Measurements from ENCODE around the gene DNASE2.
"Not testable (repeated sequence)": the region's sequence is repeated elsewhere in the genome, so short reads cannot be mapped to it uniquely, and the experiment has no call there.

DNASE2 gene, protein sequence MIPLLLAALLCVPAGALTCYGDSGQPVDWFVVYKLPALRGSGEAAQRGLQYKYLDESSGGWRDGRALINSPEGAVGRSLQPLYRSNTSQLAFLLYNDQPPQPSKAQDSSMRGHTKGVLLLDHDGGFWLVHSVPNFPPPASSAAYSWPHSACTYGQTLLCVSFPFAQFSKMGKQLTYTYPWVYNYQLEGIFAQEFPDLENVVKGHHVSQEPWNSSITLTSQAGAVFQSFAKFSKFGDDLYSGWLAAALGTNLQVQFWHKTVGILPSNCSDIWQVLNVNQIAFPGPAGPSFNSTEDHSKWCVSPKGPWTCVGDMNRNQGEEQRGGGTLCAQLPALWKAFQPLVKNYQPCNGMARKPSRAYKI

DNA sequence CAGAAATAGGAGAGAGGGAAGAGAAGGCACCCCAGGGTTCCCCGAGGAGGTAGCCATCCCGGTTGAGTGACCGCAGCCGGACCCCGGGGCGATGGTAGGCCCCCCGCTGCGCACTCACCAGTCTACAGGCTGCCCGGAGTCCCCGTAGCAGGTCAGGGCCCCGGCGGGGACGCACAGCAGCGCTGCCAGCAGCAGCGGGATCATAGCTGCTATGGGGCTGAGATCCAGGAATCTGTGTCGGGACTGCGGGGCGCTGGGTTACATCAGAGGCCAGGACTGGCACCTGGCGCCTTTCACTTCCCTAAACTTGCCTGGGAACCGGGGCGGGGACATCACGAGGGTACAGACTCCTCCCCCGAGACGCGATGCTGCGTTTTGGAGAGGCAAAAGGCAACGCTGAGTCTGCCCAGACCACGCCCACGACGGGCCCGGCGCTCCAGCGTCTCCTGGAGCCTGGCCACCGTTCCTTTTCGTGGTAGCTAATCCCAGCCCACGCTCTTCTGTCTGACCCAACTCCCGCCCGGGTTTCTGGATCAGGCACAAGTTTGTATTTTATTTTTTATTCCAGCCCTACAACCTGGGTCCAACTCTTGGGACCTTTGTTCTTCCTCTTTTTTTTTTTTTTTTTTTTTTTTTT, at the start of gene DNASE2:
TSS of gene DNASE2 (minus strand) at position 278 of the 637 bp plus-strand sequence. CDS start at position 204, 74 bp downstream.
- FAIRE-seq = peak; percentile 99
- DNase-seq (ENCODE audit: extremely low spot score, insufficient read length, low read depth) = peak; percentile 98

DNA sequence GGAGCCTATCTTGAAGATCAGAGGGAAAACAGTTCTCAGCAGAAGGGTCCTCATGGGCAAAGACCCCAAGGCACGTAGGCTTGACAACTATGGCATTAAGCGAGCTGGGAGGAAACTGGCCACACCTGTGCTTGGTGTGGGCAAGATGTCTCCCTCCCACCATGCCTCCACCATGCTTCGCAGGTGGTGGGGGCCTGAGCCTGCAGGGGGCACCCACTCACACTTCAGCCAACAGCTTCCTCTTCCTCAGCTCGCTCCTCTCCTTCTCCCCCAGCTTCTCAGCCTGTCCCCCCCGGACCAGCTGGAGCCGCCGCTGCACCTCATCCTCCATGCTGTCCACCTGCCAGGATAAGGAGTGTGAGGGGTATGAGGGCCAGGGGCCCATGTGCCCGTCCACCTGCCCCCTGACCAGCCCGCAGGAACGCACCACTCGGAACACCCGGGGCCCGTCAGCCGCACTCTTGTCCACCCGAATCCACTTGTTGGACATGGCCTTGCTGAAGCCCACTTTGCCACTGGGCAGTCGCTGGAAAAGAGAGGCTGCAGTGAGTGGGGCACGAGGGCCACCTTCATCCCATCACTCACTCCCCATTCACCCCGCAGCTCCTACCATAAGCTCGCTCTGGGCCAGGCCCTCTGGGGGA, 48.9 kb upstream of the DNASE2 start:
- no peak for FAIRE-seq
- no peak for DNase-seq (ENCODE audit: extremely low spot score, insufficient read length, low read depth)

DNA sequence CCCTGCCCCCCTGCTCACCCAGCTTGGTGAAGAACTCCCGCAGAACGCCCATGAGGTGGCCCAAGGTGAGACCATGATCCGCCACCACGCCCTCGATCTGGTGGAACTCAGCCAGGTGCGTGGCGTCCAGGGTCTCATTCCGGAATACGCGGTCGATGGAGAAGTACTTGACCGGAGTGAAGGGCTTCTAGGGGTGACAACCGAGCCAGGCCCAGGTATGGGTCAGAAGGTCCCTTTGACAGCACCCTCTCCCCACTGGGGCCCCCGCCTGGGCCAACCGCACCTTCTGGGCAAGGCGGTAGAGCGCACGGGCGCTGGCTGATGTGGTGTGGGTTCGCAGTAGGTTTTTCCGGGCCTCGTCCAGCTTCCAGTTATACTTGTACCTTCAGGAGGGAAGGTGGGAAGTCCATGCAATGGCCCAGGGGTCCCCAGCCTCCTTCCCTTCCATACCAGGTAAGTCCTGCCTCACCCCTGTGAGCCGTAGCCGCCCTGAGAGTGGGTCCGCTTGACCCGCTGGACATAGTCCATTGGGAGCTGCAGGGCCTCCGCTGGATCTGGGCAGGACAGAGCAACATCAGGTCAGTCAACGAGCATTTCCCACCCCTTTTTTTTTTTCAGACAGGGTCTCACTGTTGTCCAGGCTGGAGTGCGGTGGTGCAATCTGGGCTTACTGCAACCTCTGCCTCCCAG, 43.5 kb upstream of the DNASE2 start:
- no peak for FAIRE-seq

DNA sequence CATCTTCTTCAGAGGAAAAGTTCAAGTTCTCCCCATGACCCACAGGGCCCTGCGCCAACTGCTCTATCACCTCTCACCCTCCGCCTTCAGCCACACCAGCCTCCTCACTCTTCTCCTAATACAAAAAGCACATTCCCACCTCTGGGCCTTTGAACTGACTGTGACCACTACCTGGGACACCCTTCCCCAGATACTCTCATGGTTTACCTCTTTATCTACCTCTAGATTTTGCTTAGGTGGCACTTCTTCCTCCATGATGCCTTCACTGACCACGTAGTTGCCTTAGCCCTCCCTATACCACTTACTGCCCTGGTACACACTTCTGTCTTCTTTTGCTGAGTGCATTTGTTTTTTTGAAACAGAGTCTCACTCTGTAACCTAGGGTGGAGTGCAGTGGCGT, 41.7 kb upstream of the DNASE2 start:
- no peak for FAIRE-seq
- DNase-seq (ENCODE audit: extremely low spot score, insufficient read length, low read depth) = no peak

More for the DNA sequence above, 43.5 kb upstream of the DNASE2 start:
- DNase-seq (ENCODE audit: extremely low spot score, insufficient read length, low read depth) = no peak

DNA sequence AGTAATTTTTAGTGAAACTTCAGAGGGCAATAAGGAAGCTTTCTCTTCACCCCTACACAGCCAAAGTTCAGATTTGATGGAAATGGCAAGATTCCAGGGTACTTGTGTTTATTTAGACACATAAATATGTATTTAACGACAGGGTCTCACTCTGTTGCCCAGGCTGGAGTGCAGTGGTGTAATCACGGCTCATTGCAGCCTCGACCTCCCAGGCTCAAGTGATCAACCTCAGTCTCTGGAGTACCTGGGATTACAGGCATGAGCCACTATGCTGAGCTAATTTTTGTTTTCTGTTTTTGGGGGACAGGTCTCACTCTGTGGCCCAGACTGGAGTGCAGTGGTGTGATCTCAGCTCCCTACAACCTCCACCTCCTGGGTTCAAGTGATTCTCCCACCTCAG, 39.8 kb upstream of the DNASE2 start:
- no peak for FAIRE-seq
- DNase-seq (ENCODE audit: extremely low spot score, insufficient read length, low read depth) = no peak

DNA sequence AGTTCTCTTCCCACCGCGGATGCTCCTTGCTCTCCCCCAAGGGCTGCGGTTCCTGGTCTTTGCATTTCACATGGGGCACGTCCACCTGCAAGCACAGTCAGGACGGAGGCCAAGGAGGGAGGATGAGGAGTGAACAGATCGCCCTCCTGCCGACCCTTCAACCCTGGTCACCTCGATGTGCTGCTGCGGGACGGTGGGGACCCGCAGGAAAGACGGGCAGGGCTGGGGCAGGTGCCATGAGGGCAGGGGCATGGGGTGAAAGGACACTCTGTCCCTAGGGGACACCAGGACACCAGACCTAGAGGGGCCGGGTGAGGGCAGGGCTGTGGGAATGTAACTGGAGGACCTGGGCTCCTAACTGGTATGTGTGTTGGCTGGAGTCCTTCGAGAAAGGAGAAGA, 37.0 kb upstream of the DNASE2 start:
- DNase-seq (ENCODE audit: extremely low spot score, insufficient read length, low read depth) (no peak), FAIRE-seq (no peak)

DNA sequence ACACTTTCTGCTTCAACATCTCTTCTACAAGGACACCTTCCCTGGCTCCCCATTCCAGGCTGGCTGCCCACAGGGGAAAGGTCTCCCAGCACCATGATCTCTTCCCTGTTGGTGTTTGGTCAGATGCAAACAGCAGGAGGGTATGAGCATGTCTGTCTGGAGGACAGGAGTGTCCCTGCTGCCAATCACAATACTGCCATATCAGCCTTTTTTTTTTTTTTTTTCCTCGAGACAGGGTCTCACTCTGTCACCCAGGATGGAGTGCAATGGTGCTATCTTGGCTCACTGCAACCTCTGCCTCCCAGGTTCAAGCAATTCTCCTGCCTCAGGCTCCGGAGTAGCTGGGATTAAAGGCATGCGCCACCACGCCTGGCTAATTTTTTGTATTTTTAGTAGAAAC, 34.6 kb upstream of the DNASE2 start:
- FAIRE-seq; DNase-seq (ENCODE audit: extremely low spot score, insufficient read length, low read depth): not testable (repeated sequence)

DNA sequence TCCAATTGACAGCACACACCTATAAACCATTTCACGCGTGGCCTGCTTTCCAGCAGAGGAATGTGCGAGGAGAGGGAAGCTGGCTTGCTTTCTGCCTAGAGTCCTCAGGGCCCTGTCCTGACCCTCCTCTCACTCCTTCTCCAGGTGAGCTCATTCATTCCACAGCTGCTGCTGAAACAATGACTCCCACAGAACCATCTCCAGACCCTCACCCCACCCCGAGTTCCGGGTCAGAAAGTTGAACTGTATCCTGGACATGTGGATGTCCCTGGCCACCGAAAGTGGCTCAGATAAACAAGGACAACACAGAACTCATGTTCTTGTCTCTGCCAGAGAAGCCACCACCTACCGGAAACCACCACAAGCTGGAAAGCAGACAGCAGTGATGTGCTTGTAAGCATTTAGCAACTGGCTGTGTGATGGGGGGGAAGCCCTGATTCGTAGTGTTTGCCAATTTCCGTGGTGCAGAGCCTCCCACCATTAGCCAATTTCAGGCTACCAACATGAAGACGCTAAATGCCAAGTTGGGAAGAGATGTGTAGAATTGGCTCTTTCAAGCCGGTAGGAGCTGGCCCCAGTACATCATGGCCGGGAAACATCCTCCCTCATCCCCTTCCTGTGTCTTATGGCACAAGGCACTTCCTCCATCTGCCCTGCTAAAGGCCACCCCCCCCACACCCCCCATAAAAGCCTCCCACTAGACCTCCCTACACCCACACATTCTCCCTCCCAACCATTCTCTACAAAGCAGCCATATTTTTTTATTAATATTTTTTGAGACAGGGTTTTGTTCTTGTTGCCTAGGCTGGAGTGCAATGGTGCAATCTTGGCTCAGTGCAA, 32.8 kb upstream of the DNASE2 start:
- FAIRE-seq (peak; percentile 55), DNase-seq (ENCODE audit: extremely low spot score, insufficient read length, low read depth) (no peak)

DNA sequence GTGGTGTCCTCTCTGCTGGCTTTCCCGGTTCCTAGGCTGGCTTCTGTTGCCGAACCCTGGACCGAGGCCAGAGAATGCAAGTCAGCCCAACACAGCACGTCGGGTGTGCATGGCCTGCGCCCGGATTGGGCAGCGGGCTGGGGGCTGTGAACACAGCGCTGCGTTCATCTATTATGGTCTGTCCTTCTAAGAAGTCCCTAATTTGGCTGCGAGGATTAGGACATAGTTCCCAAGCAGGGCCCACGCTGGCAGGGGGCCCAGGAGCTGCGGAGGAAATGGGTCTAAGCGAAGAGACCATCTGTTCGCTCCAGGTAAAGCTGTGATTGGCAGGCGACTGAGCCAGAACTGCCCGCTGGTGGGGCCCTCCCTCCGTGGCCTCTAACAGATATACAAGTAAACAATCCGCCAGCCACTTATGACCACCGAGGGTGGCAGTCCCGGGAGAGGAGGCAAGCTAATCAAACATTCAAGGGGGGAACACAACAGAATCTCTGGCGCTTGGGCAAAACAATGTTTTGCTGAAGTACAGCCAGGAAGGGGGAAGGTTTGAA, 31.8 kb upstream of the DNASE2 start:
- DNase-seq (ENCODE audit: extremely low spot score, insufficient read length, low read depth) (no peak), FAIRE-seq (no peak)

DNA sequence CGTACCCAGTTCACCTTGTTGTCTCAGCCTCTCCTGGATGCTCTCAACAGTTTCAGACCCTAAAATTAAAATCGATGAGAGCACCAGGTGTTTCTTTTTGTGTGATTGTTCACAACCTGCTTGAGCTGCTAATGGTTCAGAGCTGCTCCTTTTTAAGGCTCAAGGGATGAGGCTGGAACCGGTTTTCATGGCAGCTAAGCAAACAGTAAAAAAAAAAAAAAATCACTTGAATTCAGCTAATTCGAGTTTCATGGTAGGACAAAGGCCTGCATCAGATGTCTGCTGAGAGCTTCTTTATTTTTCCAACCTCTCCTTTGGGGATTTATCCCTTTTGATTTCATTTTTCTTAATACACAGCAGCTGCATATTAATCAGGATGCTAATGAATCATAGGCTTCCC, 31.3 kb upstream of the DNASE2 start:
- FAIRE-seq (no peak), DNase-seq (ENCODE audit: extremely low spot score, insufficient read length, low read depth) (no peak)

DNA sequence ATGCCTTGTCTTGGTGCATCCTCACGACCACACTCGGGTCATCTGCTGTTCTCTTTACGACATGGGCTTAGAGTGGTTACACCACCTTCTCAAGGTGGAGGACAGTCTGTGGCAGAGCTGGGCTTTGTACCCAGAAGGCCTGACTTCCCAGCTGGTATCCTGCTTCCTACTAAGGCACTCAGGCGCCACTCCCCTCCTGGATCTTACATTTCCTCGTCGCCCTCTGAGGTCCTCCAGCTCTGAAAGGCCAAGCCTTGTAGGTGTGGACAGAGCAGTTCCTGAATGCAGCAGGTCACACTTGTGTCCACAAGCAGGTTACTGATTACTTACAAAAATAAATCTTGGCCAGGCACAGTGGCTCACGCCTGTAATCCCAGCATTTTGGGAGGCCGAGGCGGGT, 25.9 kb upstream of the DNASE2 start:
- FAIRE-seq = no peak
- DNase-seq (ENCODE audit: extremely low spot score, insufficient read length, low read depth) = no peak

DNA sequence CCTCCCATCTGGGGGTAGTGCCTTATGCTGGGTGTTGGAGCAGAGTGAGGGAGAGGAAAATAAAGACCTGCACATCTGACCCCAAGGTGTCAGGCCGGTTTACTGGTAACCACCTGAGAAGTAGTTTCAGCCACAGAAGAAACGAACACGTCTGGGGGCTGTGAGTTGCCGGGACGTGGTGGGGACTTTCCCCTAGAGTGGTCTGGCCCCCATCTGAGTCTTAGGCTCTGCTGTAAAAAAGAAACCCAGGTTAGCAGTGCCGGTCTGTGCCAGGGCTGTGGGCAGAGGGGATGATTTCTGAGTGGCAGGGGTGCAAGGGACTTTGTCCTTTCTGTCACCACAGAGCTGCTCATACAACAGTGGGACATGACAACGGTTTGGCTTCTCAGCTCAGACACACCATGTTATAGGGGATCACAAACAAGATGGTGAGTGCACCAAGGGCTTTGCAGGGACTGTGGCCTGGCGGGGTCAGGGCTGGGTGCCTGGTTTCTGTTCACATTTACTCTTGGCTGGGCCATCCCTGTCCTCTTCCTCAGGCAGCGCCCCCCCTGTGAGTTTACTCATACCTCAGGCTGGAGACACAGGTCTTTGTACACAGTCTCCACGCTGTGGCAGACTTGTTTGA, 18.8 kb upstream of the DNASE2 start:
- FAIRE-seq (peak; percentile 94), DNase-seq (ENCODE audit: extremely low spot score, insufficient read length, low read depth) (peak; percentile 54)

DNA sequence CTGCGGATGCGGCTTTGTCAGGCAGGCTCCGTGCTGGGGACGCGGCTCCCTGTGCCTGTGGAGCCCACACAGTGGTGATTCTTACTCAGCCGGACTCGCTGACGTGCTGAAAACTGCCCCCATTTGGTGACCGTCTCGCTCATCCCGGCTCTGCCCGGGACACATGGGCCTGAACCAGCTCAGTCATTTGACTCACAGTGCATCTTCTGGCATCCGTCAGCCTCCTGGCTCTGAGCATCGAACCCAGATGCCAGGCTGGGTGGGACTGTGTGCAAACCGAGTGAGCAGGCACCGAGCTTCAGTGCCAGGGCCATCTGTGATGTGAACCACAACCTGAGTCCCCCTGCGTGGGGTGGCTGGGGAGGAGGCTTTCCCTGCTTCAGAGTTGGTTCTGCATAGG, 15.2 kb upstream of the DNASE2 start:
- DNase-seq (ENCODE audit: extremely low spot score, insufficient read length, low read depth) (no peak), FAIRE-seq (no peak)

DNA sequence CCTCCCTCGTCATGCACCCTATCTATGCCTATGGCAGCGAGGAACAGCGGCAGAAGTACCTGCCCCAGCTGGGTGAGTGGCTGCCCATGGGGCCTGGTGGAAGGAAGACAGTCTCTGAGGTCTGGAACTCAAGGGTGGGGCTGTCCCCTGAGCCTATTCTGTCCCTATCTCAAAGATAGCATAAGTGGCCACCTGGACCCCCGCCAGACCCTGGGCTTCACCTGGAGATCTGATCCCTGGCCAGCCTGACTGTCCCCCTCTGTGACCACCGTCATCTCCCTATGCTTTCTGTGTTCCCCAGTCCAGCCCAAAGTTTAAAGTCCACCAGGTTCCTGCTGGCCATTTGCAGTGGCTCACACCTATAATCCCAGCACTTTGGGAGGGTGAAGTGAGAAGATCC, 12.3 kb upstream of the DNASE2 start:
- FAIRE-seq (no peak), DNase-seq (ENCODE audit: extremely low spot score, insufficient read length, low read depth) (no peak)

DNA sequence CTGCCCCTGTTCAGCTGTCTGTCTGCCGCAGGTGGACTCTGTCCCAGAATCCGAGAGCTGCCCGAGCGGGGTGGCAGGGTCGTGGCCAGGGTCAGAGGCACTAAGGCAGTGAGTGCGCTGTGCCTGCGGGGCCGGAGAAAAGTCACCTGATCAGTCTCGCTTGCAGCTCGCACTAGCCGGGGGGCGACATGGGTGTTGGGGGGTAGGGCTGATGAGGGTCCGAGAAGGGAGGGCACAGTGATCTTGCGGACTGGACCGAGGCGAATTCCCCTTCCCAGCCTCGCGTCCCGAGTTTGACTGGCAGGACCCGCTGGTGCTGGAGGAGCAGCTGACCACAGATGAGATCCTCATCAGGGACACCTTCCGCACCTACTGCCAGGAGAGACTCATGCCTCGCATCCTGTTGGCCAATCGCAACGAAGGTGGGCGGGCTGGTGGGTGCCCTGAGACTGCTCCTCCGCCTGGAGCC, 10.3 kb upstream of the DNASE2 start:
- FAIRE-seq (no peak), DNase-seq (ENCODE audit: extremely low spot score, insufficient read length, low read depth) (no peak)

DNA sequence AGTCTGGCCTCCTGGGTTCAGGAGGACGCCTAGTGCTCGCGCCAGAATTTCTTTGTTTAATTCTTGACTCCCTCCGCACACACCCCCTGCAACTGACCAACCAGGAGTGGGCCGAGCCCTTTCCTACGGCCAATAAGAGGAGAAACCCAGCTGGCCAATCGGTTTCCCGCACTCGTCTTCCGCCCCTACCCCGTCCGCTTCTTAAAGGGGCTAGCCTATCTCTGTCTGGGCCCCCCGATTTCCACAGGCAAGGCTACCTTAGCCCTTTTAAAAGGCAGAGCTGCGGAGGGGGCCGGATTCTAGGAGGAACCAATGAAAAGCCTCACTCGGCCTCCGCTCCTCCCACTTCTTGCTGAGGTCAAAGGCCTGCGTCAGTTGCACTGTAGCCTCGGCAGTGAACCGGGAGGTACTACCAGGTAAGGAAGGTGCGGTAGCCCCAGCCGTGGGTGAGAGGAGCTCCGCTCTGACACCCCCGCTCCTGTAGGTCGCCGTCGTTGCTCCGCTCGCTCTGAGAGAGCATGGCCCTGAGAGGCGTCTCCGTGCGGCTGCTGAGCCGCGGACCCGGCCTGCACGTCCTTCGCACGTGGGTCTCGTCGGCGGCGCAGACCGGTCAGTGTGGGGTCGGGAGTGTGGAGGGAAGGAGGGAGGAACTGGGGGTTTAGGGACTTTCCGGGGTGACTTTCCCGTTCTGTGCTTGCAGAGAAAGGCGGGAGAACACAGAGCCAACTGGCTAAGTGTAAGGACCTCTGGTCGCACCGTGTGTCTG, 9.7 kb upstream of the DNASE2 start, which contains the start of gene GCDH:
TSS of gene GCDH (plus strand) at position 374 of the 766 bp plus-strand sequence. CDS start at position 519, 145 bp downstream.
- peak; percentile 85 for DNase-seq (ENCODE audit: extremely low spot score, insufficient read length, low read depth)
- peak; percentile 99 for FAIRE-seq

DNA sequence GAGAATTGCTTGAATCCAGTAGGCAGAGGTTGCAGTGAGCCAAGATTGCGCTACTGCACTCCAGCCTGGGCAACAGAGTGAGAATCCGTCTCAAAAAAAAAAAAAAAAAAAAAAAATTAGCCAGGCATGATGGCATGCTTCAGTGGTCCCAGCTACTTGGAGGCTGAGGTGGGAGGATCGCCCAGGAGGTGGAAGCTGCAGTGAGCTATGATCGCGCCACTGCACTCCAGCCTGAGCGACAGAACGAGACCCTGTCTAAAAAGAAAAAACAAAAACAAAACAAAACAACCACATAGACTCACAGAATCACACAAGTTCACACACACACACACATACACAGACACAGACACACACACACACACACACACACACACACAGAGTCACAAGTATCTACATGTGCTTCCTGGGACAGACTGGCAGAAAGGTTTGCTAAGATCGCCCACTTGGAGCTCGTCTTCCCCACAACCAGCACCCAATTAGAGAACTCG, 9.1 kb upstream of the DNASE2 start:
- FAIRE-seq; DNase-seq (ENCODE audit: extremely low spot score, insufficient read length, low read depth): not testable (repeated sequence)
